Fibroblast of pulmonary artery (primary cell): ENCODE results near the gene MYMX.

Experiments used
- DNase-seq: peaks from one replicate; pipeline ENCODE4 v3.0.0-alpha.2; 2010; ENCODE audit warnings: low read depth
- H3K4me3 ChIP-seq: replicated peaks from 2 replicates; pipeline ENCODE4 v1.5.1; 2011; ENCODE audit warnings: low read depth, mild to moderate bottlenecking, control low read depth, low read length, moderate library complexity
- CTCF ChIP-seq: IDR thresholded peaks from 2 replicates; pipeline ENCODE4 v1.5.1; 2011; ENCODE audit warnings: mild to moderate bottlenecking, control low read depth, low read length, inconsistent platforms; ENCODE audit errors: missing control alignments

The MYMX gene

GRCh38 chr6:44224029-44224964 is 7.6 kb downstream of the MYMX start:
- DNase-seq = no peak
- H3K4me3 ChIP-seq = peak overlapping the region; percentile 52
- TF ChIP-seq CTCF = no peak

- no peak for TF ChIP-seq CTCF
- no peak for DNase-seq
- no peak overlapping the region for H3K4me3 ChIP-seq
Observed at GRCh38 chr6:44224965-44225305, 8.2 kb downstream of the MYMX start.

- no peak overlapping the region for H3K4me3 ChIP-seq
- no peak for DNase-seq
- no peak for TF ChIP-seq CTCF
Observed at GRCh38 chr6:44225579-44226325, 9.0 kb downstream of the MYMX start.

- TF ChIP-seq CTCF = no peak
- H3K4me3 ChIP-seq = no peak overlapping the region
- no peak for DNase-seq
Observed at GRCh38 chr6:44226368-44227147, 9.8 kb downstream of the MYMX start.

- no peak for DNase-seq
- H3K4me3 ChIP-seq = no peak overlapping the region
- TF ChIP-seq CTCF = no peak
Observed at GRCh38 chr6:44227148-44227793, 10.5 kb downstream of the MYMX start.

- no peak for DNase-seq
- H3K4me3 ChIP-seq = no peak overlapping the region
- no peak for TF ChIP-seq CTCF
Observed at GRCh38 chr6:44228031-44228430, 11.3 kb downstream of the MYMX start.
